Nephron progenitor cell (in vitro differentiated cells): ENCODE measurements around the gene ZDHHC14.
A peak's percentile ranks its signal among the peaks of the same experiment; 100 is the strongest.

Experiments
- DNase-seq: peaks from one replicate; pipeline ENCODE4 v3.0.0; 2021
- H3K27ac Mint-ChIP-seq: 2 replicates; pipeline ENCODE4 v1.8.0; 2021; ENCODE audit warnings: mild to moderate bottlenecking, moderate library complexity, mixed read lengths
- H3K27me3 Mint-ChIP-seq: 2 replicates; pipeline ENCODE4 v1.8.0; 2021; ENCODE audit warnings: mild to moderate bottlenecking, low read depth, mixed read lengths; ENCODE audit not compliant: poor library complexity
- H3K36me3 Mint-ChIP-seq: 2 replicates; pipeline ENCODE4 v1.8.0; 2021; ENCODE audit warnings: low read depth, mixed read lengths
- H3K4me1 Mint-ChIP-seq: 2 replicates; pipeline ENCODE4 v1.8.0; 2021; ENCODE audit warnings: mixed read lengths
- H3K4me3 Mint-ChIP-seq: 2 replicates; pipeline ENCODE4 v1.8.0; 2021; ENCODE audit warnings: mild to moderate bottlenecking, moderate library complexity, mixed read lengths
- H3K9me3 Mint-ChIP-seq: 2 replicates; pipeline ENCODE4 v1.8.0; 2021; ENCODE audit warnings: mild to moderate bottlenecking, moderate library complexity, mixed read lengths
- CTCF ChIP-seq: fragments of 200-600 bp; sonication (generic); IDR thresholded peaks from 2 replicates; pipeline ENCODE4 v1.5.0; 2021; ENCODE audit warnings: antibody characterized with exemption

ZDHHC14 gene

GRCh38 chr6:157595768-157596167 is 214.8 kb downstream of the ZDHHC14 start:
- H3K36me3 Mint-ChIP-seq = no peaks in the 10 kb centered on the region
- H3K27me3 Mint-ChIP-seq = no peaks in the 10 kb centered on the region
- no peak overlapping the region for H3K4me3 Mint-ChIP-seq
- no peak for TF ChIP-seq CTCF
- H3K9me3 Mint-ChIP-seq = peaks cover 11% of the 10 kb centered on the region
- no peak overlapping the region for H3K27ac Mint-ChIP-seq
- DNase-seq = no peak
- H3K4me1 Mint-ChIP-seq = peaks cover 5% of the 10 kb centered on the region

DNA sequence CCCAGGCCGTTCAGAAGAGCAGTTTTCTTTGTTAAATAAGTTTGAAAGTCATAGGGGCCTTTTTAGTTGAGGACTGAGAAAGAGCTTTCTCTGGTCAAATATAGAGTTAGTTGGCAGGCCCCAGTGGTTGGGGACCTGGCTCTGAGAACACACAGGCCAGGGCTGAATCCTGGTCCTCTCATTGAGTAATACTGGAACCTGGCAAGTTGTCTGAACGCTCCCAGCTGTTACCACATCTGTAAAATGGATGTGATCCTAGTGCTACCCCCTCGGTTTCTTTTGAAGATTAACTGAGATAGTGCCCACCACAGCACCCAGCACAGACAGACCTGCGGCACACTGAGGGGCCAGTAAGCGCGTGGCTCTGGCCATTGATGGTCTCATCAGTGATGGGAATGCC is 215.5 kb downstream of the ZDHHC14 start:
- Mint-ChIP-seq H3K9me3 (peaks cover 4% of the 10 kb centered on the region), H3K27me3 (no peaks in the 10 kb centered on the region), H3K4me3 (no peak overlapping the region), H3K36me3 (no peaks in the 10 kb centered on the region), H3K27ac (no peak overlapping the region), H3K4me1 (peaks cover 5% of the 10 kb centered on the region)
- DNase-seq = no peak
- TF ChIP-seq CTCF = no peak

DNA sequence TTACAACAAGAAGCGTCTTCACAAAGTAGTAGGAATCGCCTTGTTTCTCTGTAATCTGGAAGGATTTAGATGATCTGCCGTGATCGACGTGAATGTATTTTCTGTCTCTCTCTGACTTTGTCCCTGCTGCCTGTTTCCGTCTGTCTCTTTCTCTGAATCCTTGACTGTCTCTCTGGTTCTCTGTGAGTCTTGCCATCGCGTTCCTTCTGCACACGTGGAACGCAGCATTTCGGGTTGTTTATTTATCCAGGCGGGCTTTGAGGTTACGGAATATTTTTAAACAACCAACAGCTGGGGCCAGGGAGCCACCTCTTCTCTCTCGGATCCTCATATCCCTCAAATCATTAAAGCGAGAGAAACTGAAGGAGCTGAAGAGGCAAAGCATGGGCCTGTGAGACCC is 215.9 kb downstream of the ZDHHC14 start:
- Mint-ChIP-seq H3K27me3 (peaks cover 2% of the 10 kb centered on the region), H3K9me3 (no peaks in the 10 kb centered on the region), H3K4me3 (no peak overlapping the region), H3K4me1 (peaks cover 5% of the 10 kb centered on the region), H3K36me3 (no peaks in the 10 kb centered on the region), H3K27ac (no peak overlapping the region)
- DNase-seq = no peak
- TF ChIP-seq CTCF = no peak

GRCh38 chr6:157597461-157598312 is 216.7 kb downstream of the ZDHHC14 start:
- Mint-ChIP-seq H3K36me3 (no peaks in the 10 kb centered on the region), H3K27ac (peak overlapping the region; percentile 11), H3K4me1 (peaks cover 5% of the 10 kb centered on the region), H3K9me3 (no peaks in the 10 kb centered on the region), H3K27me3 (peaks cover 2% of the 10 kb centered on the region), H3K4me3 (no peak overlapping the region)
- DNase-seq = peak; percentile 44
- TF ChIP-seq CTCF = peak; percentile 50

DNA sequence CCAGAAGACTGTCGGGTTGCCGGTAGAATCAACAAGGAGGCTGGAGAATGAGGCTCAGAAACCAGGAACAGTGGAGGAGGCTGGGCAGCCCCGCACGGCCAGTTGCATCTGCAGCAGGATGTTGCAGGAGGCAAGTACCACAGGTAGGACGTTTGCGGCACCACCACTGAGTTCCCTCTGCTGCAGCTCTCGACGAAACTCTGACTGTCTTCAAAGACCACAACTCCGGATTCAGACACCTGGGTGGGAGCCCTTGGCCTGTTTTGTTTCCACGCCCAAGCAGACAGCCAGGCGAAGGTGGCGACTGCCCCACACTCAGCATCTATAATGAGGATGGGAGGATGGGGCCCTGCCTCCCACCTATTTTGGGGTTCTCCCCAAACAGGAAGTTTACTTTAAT is 218.2 kb downstream of the ZDHHC14 start:
- no peak for TF ChIP-seq CTCF
- Mint-ChIP-seq H3K36me3 (no peaks in the 10 kb centered on the region), H3K4me1 (peaks cover 5% of the 10 kb centered on the region)

GRCh38 chr6:157600807-157601206 is 219.8 kb downstream of the ZDHHC14 start:
- no peak for DNase-seq
- TF ChIP-seq CTCF = no peak
- Mint-ChIP-seq H3K27ac (no peak overlapping the region), H3K4me3 (no peak overlapping the region), H3K4me1 (peaks cover 12% of the 10 kb centered on the region), H3K9me3 (no peaks in the 10 kb centered on the region), H3K36me3 (no peaks in the 10 kb centered on the region), H3K27me3 (peaks cover 2% of the 10 kb centered on the region)

More for the DNA sequence above, 218.2 kb downstream of the ZDHHC14 start:
- H3K27me3 Mint-ChIP-seq = peaks cover 2% of the 10 kb centered on the region
- no peak overlapping the region for H3K4me3 Mint-ChIP-seq
- H3K27ac Mint-ChIP-seq = no peak overlapping the region
- no peaks in the 10 kb centered on the region for H3K9me3 Mint-ChIP-seq
- DNase-seq = no peak
